Body of pancreas (tissue), 4 donors: ENCODE measurements around the gene ATP1A4.

Source experiments
- CTCF ChIP-seq, 7 experiments: fragments of 450-650 bp in 4 of 7; fragments of 200-600 bp in 3 of 7; sonication (generic) in 3 of 7; IDR thresholded peaks; one replicate each; pipeline ENCODE4 v1.5.1; 2016 to 2019; ENCODE audit warnings: antibody characterized with exemption in 7 of 7
- POLR2A ChIP-seq, 3 donors: fragments of 450-650 bp; IDR thresholded peaks; one replicate each; pipeline ENCODE4 v1.6.1; 2016; ENCODE audit warnings: antibody characterized with exemption in 3 of 3, mild to moderate bottlenecking in 2 of 3

- TF ChIP-seq POLR2A (IDR thresholded peaks at IDR 0.05) (no peak), CTCF (IDR thresholded peaks at IDR 0.05) (no peak)
Observed at GRCh38 chr1:160177667-160178066, 26.3 kb downstream of the ATP1A4 start.
